AG10803 (cell line): ENCODE data around the gene CHD2.

ENCODE experiments used
- DNase-seq: peaks from one replicate; pipeline ENCODE4 v3.0.0; 2010; ENCODE audit warnings: low read depth
- H3K4me3 ChIP-seq: 2 replicates; pipeline ENCODE4 v1.5.1; 2011; ENCODE audit warnings: mild to moderate bottlenecking, low read length, control low read depth
- TF ChIP-seq, protein P1 (sequence below): conservative IDR thresholded peaks from 2 replicates; pipeline ENCODE4 v1.5.1; 2011; ENCODE audit warnings: mild to moderate bottlenecking, low read length, control low read depth, inconsistent platforms

Gene CHD2

DNA sequence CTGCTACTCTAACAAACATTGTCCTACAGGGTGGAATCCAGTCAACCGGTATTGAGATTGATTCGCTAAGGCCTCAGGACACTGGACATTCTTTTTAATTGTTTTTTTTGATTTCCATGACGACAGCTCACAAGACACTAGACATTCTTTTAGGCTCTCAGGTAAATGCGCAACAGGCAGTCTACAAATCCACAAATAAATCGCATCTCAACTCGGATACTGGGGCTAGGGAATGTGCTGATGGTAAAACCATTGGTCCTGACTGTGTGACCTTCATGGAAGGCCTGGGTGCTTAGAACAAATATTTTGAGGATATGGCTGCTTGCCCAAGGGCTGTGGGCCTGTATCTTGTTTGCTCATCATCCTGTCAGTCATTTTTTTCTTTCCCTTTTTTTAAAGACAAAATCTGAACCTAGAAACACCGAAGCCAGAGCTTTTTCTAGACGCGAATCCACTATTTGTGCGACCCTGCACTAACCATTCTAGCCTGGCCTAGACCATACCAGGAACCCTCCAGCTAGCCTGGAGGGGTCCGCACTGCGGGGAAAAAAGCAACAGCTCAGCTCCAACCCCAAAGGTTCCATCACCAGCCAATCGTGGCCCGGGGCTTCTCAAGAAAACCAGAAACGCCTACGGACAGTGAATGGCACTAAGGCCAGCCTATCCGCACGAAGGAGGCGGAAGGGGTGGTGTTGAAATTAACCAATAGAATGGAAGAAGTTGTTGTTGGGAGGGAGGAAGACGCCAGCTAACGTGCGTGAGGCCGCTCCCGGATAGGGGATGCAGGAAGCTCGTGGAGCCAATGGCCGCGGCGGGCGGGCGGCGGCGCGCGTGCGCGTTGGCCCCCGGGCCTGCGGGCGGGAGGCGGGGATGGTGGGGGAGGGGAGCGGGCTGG, 18.1 kb upstream of the CHD2 start:
- TF ChIP-seq, protein P1, sequence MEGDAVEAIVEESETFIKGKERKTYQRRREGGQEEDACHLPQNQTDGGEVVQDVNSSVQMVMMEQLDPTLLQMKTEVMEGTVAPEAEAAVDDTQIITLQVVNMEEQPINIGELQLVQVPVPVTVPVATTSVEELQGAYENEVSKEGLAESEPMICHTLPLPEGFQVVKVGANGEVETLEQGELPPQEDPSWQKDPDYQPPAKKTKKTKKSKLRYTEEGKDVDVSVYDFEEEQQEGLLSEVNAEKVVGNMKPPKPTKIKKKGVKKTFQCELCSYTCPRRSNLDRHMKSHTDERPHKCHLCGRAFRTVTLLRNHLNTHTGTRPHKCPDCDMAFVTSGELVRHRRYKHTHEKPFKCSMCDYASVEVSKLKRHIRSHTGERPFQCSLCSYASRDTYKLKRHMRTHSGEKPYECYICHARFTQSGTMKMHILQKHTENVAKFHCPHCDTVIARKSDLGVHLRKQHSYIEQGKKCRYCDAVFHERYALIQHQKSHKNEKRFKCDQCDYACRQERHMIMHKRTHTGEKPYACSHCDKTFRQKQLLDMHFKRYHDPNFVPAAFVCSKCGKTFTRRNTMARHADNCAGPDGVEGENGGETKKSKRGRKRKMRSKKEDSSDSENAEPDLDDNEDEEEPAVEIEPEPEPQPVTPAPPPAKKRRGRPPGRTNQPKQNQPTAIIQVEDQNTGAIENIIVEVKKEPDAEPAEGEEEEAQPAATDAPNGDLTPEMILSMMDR = no peak
- peak overlapping the region; percentile 62 for H3K4me3 ChIP-seq
- peak; percentile 100 for DNase-seq

DNA sequence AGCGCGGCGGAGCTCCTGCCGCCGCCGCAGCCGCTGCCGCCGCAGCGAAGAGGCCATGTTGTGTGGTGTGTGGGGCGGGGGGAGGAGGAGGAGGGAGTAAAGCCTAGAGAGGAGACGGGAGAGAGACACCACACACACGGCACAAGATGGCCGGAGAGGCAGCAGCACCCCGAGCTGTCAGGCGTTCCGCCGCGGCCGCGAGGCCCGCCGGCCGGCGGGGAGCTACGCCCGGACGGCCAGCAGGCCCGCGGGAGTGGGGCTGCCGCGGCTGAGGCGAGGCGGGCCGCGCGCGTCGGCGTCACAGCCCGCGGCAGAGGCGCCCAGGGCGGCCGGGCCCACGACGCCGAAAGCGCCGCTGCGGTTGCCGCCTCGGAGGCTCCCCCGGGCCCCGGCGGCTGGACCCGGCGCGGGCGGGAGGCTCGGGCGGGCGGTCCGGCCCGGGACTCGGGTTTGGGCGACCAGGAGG, 17.4 kb upstream of the CHD2 start:
- H3K4me3 ChIP-seq = peak overlapping the region; percentile 72
- no peak for DNase-seq
- TF ChIP-seq, protein P1 = no peak

DNA sequence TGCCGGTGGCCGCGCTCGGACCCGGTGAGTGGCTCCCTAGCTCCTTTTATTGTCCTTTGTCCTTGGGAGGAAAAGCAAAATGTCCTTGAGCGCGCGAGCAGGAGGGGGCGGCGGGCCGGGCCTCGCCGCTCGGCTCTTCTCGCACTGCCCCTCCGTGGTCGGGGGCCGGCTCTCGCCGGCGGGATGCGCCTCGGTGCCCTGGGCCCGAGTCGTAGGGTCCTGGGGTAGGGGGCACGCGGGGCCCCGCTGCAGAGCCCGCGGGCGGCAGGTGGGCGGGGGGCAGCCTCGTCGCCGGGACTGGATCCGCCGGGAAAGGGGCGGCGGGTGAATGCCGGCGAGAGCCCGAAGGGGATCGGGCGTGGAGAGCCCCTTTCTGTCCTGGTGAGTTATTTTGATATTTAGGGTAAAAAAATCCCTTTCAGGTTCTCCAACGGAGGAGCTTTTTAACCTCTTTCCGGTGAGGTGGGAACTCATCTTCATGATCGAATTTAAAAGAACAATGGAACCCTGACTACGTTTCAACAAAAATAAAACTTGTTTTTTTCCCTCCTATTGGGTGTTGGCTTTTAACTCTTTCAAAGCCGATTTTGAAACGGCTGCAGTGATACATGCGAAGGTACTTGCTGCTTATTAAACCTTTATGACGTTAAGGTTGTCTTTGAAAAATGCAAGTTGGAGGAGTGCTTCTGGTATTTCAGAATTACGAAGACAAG, 16.8 kb upstream of the CHD2 start:
- TF ChIP-seq, protein P1 = no peak
- peak overlapping the region; percentile 72 for H3K4me3 ChIP-seq
- DNase-seq = peak; percentile 52

DNA sequence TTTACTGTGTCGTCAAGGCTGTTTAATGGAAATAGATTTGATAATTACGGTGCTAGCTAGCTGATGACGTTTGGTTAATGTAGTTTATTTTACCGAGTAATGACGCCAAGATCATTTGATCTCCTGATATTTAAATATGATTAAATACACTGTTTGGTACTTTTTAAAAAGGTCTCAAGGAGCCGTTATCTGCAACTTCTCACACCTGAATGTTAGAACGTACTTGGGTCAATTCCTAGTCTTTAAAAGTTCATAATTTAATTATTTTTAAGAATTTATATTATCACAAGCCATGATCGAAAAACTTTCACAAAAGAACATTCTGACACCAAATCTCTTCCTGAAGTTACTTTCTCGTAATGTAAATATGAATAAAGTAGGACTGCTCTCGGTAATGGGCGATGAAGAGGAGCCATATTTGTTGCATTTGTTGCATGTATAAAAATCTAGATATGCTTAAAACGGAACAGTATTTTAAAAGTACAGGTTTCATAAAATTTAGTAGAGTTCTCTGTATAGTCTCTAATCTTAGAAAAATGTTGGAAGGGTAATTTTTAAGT, 16.2 kb upstream of the CHD2 start:
- TF ChIP-seq, protein P1 = no peak
- H3K4me3 ChIP-seq = peak overlapping the region; percentile 72
- DNase-seq = no peak

DNA sequence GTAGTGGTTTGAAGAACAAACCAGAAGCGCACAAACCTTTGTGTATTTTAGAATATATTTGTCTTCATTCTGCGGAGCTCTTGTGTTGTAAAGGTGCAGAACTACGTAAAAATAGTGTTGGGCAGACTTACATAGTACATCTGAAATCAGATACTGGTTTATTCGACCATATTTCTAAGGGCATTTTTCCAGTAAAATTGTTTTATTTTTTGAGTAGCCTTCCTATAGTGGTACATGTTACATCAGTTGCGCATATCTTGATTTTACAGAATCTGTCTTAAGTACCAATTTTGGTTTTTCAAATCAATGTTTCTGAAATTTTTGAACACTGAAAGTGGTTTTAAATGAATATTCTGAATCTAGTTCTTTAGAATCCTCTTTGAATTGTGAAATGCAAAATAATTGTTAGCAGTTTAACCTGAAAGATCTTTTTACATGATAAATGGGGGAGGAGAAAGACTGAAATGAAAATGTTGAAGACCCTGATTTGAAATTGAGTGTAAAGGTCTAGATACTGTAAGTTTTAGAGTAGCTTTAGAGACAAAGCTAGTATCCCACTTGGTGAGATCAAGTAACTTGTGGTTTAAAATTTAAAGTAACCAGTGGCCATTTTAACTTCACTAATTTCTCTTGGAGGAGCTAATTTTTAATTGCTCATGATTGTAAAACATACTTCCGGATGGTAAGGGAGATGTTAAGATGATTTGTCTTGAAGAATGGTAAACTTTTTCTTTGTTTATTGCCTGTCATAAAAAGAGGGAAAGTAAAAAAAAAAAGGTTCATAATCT, 15.5 kb upstream of the CHD2 start:
- TF ChIP-seq, protein P1 = no peak
- no peak for DNase-seq
- H3K4me3 ChIP-seq = peak overlapping the region; percentile 72

DNA sequence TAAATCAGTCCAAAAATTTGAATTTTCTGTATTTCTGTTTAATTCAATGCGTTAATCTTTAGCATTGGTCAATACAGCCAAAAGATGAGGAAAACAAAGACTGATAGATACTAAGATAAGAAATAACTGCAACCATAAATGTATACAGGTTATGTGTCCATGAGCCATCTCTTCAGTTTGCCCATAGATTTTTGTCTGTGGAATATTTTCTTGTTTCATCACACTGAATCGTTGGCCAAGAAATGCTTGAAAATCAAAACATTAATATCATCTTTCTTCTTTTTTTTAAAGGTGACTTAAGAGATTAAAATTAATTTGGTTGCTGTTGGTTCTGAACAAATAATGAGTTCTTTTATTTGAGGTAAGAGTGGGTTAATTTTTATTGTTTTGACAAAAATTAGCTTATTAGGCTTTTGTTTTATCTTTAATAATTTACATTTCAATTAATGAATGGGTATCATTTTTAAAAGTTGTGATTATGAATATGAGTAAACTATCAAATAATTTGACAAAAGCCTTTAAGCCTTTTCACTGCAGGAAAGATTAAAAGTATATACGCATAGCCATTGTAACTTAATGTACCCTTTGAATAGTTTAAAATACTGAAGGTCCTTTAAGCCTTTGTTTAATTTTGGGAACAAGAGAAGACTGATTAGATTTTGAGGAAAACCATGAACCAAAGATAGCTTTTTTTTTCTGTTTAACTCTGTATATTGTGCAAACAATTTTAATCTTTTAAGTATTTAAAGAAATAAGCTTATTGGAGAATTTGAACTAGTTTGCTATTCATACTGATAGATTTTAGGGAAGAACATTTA, 14.7 kb upstream of the CHD2 start:
- TF ChIP-seq, protein P1 = no peak
- DNase-seq = no peak
- peak overlapping the region; percentile 72 for H3K4me3 ChIP-seq
